HG03280 (cell line): ENCODE data around the gene NUP133.
"Not testable (repeated sequence)": the region's sequence is repeated elsewhere in the genome, so short reads cannot be mapped to it uniquely, and the experiment has no call there.

Experiments
- ATAC-seq: cut with Tn5 transposase; IDR thresholded peaks from one replicate; pipeline ENCODE4 v1.9.1; 2021; ENCODE audit warnings: mild to moderate bottlenecking, moderate library complexity; ENCODE audit not compliant: unreplicated experiment

Gene NUP133

DNA sequence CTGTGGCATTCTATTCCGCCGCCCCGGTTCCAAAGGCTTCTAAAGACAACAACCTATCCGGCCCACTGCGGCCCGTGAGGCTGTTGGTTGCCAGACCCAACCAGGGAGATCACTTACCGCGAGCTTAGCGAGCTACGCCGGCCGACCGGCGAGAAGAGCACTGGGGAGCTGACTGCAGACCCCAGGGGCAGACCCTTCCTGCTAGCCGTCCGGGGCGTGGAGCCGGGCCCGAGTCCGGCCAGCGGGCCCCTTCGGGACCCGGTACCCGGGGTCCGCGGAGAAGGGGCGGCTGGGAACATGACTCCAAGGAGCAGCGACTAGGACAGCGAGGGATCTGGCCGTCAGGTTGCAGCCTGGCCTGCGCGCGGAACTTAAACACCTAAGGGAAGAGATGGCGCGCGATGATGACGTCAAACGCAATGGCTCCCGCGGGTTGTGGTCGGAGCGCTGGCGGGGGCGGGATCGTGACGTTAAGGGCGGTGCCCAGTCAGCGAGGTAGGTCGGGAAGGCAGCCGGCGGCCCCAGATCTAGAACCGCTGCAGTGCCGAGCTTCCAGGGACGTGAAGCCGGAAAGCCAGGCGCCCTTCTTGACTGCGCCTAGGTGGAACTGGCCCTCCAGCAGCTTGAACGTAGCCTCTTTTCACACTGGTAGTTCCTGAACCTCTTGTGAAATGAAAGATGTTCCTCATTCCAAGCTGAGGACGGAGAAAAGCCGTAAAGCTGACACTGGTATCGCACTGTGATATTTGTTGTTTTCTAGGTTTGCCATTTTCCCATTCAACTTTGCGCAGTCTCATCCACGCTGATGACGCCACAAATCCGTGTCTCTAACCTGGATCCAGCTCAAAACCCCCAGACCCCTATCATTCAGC, at the start of gene NUP133:
NUP133 (minus strand) TSS at position 391 of the 872 bp plus-strand sequence; CDS start at position 299, 92 bp downstream.
- peak; percentile 96 for ATAC-seq

DNA sequence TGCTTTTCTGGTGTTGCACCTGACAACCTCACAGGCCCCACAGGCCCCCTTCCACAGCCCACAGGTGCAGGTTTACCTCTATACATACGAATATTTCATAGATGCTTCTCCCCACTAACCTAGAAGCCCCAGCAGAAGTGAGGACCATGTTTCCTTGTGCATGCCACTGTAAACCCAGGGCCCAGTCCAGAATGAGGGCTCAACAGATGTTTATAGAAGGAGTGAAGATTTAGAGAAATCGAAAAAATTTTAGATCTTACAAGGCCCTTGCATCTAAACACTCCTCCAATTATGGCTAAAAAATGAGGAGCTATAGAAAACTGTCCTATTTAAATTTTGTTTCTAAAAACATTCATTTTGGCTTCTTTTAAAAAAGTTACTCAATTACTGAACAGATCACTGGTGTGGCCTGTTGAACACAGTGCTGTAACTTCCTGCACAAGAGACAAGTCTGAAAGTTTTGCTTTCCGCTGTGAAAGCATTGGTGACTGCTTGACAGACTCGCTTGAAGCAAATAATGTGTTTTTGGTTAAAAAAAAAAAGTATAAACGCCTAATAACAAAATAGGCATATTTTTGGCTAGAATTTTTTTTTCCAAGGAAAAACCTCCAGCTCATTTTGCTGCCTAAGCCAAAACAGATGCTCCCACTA, 49.2 kb upstream of the NUP133 start:
- ATAC-seq, result no peak

DNA sequence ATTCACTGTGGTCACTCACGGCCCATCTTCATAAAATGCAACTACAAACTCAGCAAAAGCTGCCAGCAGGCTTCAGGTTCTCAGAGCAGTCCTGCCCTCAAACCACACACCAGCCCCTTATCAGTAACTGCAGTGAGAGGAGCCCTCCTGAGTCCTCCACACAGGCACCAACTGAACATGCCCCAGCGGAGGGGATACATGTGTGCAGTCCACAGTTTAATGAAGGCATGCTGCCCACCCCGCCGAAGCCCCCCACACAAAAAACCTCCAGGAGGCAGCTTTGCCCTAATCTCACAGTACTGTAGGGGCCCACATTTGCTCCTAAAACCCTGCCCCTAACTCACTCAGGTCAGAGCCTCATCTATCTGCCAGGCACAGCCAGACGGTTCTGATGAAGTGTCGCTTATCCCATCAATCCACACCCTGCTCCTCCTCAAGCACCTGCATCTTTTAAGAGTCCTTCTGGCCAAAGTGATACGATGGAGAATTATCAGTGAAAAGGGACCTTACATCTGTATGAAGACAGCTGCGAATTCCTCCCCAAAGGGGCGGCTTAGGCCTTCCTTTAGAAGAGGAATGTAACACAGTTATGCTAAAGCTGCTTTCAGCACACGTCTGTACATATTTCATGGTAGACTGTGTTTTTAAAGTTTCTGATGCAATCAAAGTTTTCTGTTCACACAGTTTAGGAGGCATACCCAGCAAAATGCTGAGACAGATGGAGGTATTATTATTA, 46.9 kb upstream of the NUP133 start:
- no peak for ATAC-seq

DNA sequence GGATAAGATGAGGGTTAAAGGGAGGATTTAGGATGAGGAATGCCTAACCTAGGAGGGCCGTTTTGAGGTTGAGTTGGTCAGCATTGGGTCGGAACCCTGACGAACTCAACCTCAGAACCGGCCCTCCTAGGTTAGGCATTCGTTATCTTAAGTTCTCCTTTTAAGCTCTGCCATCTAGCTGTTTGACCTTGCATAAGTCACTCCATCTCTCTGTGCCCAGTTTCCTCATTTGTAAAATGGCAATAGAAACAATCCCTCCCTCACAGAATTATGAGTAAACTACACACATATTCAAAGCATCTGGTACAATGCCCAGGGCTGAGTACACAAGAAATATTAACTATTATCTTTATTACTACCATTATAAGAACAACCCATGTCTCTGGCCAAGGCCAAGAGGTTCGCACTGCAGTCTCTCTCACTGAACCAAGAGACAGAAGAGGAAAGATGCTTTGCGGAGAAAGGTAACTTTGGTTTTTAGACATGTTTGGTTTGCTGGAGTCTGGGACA, 45.5 kb upstream of the NUP133 start:
- ATAC-seq, result no peak

DNA sequence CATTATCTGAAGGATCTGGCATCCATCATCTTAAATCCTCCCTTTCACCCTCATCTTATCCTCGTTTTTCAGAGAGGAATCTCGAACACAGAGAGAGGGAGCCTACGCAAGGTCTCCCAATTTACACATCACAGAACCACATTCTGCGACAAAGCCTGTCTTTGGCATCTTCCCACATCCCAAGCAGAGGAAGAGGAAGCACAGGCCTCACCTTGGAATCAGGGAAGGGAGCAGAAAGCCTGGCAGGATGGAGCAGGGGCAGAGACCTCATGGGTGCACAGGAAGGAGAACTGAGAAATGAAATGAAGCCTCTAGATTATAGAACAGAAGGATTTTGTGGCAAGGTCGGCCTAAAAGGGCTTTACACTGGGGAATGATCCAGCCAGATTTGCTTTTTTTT, 44.6 kb upstream of the NUP133 start:
- ATAC-seq, result no peak

DNA sequence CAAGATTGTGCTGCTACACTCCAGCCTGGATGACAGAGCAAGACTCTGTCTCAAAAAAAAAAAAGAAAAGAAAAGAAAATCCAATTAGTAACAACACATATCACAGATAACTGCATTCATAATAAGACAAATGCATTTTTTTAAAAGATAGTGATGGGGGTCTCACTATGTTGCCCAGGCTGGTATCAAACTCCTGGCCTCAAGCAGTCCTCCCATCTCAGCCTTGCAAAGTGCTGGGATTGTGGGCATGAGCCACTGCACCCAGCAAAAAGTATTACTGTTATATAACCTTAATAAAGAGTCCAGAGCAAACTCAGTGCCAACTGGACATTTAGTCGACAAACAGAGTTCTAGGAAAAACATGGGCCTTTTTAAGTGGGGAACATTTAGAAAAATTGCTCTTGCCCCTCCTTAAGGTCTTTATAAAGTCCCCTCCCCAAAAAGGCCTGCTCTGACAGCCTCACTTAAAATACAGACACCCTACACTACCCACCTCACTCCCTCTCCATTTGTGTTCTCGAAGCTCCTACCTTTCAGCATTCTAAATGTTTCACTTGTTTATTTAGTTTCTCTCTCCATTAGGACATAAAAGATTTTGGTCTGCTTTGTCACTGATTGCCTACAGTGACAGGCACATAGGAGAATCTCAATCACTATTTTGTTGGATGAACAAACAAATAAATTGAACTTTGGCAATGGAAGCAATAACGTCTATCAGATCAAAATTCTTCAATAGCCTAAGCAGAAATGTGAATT, 42.8 kb upstream of the NUP133 start:
- no peak for ATAC-seq

DNA sequence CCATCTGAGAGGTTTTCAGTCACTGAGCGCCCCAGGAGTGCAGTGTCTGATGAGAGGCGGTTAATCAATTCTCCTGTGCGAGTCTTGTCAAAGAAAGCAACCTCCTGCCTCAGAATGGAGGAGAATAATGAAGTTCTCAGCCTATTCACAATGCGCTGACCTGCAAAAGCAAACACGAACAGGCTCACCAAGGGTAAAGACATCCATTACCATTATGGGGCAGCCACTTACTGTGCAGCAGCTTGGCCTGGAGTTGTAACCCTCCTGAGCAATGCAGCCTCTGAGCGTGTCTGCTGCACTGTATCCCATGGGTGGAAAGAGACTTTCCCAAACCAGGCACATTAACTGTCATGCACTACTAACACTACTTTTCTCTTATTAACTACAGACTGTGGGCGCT, 39.4 kb upstream of the NUP133 start:
- ATAC-seq, result no peak

DNA sequence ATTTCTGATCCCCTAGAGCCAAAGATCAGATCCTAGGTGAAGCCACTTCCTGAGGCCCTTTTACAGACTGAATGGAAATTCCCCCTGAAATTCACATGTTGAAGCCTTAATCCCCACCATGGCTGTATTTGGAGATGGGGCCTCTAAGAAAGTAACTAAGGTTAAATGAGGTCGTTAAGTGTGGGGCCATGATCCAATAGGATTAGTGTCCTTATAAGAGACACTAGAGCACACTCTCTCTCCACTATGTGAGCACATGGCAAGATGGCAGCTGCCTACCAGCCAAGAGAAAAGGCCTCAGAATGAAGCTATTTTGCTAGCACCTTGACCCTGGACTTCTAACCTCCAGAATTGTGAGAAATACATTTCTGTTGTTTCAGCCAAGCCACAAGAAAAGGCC, 36.4 kb upstream of the NUP133 start:
- no peak for ATAC-seq

DNA sequence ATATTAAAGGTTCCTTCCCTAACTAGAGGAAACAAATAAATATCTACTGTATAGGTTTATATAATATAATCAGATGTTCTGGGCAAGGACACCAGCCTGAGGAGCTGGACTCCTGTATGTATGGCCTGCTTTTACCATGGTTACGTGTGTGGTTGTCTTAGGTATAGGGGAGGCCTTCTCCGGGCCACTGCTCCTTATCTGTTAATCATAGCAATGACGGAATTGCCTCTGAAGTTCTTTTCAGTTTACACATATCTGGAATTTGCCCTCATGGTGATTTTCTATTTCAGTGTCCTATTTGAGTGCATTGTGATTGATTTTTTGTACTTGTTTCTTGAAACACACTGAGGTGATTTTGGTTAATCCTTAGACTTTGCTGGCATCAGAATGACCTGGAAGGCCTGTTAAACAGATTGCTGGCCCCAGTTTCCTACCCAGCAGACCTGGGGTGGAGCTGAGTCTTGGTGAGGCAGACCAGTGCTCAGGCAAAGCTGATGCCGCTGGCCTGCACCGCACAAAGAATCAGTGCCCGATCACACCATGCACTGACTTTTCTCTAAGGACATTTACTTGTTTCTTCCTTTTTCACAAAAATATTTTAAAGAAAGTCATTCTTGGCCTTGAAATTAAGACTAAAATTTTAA, 31.8 kb upstream of the NUP133 start:
- ATAC-seq, result no peak

DNA sequence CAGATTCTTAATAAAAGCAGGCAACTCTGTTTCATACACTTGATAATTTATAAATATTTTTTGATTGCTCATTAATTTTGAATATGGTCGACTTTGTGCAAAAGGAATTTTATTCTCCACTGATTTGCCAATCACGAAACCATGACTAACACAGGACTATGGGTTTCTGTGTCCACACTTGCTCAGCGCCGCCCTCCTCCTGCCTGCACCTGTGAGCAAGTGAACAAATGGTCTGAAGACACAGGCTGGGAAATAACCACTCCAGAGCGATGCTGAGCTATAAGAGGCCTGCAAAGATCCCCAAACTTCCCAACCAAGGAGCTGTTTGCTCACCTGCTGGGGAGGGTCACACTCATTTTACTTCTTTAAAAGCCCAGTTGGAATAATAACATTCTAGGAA, 30.8 kb upstream of the NUP133 start:
- no peak for ATAC-seq

DNA sequence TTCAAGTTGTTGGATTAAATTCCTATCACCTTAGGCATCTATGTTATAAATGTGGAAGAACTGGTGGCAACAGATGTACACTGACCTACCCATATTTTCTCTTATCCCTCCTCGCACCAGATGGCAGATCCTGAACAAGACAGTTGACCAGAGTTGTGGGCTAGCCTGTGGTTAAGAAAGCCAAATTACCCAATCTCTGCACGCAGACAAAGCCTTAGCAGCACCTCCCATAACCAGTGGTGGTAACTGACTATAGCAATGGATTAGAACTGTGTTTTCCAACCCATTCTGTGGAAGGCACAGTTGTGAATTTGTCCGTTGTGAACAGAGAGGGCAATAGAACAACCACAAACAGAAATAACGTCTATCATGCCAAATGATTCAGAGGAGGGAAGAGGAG, 29.8 kb upstream of the NUP133 start:
- ATAC-seq, result no peak

DNA sequence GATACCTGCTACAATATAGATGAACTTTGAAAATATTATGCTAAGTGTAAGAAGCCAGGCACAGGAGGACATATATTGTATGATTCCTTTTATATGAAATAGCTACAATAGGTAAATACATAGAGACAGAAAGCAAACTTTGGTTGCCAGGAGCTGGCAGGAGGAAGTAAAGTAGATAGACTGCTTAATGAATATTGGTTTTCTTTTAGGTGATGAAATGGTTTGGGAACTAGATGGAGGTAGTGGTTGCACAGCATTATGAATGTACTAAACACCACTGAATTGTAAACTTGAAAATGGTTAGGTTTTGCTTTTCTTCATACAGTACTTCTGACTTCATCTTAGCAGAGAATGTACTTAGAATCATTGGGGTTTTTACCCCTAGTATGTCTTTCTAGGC, 28.8 kb upstream of the NUP133 start:
- no peak for ATAC-seq

DNA sequence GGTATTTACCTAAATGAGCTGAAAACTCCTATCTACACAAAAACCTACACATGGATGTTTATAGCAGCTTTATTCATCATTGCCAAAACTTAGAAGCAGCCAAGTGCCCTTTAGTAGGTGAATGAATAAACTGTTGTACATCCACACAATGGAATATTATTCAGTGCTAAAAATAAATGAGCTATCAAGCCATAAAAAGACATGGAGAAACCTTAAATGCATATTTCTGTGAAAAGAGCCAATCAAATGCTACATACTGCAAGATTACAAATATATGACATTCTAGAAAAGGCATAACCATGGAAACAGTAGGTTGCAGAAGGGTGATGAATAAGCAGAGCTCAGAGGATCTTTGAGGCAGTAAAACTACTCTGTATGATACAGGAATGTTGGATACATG, 27.1 kb upstream of the NUP133 start:
- ATAC-seq, result no peak

DNA sequence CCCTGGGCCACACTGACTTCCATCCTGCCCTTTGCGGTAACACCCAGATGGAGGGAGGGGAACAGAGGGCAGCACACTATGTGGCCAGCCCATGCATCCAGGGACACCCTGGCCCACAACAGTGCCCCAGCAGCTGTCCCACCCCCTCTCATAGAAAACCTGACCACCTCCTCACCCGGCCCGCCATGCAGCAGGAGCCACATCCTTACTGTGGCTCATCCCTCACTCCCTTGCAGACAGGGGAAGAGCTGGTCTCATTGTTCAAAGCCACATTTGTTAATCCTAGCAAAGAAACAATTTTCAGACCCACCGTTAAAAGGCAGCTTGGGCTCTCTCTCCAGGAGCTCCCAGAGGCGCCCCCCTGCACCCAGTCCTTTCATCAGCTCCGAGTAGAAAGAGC, 23.2 kb upstream of the NUP133 start:
- ATAC-seq, result no peak

DNA sequence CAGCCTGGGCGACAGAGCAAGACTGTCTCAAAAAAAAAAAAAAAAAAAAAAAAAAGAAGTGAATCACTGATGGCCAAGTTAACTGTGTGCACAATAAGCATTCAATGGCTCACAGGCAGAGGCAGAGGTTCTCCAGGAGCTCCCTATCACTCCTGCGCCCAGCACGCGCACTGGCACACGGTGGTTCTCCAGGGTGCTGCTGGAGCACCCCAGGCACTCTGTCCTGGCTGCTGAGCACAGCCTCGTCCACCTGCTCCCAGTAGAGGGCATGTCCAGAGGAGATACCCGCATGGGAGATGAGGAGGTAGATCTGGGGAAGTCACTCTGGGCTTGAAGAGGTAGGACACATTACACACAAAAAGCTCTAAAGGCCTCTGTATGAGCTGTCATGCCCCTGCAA, 21.5 kb upstream of the NUP133 start:
- ATAC-seq, result no peak

DNA sequence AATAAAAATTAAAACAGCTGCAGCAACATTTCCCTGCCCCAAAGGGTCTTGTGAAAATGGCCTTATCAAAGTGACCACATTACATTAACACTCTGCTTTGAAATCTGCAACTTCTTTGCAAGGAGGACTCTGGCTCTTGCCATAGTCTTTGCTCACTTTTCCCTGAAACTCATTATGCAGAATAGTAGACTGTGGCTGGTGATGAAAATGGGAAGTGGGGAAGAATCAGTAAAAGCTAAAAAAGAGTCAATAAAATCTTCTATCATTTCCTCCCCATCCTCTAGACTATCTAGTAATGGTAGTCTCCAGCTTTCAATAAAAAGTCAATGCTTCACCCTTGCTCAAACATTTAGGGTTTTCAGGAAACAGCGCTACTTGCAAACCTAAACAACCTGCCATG, 18.6 kb upstream of the NUP133 start:
- ATAC-seq, result no peak

DNA sequence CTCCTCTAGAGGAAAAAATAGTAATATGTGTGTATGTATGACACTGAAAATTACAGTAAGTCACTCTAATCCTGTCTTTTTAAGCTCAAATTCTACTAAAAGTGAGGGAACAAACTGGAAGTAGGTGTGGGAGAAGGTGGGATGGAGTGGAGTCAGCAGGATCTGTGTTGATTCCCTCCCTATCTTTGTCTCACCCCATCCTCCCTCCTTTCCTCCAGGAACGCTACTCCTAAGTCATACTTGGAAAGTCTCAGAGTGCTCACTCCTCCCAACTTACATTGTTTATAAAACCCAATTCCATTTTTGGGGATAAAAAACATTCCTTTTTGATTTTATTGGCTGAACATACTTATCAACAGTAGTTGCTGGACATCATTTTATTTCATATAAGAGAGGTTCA, 14.9 kb upstream of the NUP133 start:
- no peak for ATAC-seq

DNA sequence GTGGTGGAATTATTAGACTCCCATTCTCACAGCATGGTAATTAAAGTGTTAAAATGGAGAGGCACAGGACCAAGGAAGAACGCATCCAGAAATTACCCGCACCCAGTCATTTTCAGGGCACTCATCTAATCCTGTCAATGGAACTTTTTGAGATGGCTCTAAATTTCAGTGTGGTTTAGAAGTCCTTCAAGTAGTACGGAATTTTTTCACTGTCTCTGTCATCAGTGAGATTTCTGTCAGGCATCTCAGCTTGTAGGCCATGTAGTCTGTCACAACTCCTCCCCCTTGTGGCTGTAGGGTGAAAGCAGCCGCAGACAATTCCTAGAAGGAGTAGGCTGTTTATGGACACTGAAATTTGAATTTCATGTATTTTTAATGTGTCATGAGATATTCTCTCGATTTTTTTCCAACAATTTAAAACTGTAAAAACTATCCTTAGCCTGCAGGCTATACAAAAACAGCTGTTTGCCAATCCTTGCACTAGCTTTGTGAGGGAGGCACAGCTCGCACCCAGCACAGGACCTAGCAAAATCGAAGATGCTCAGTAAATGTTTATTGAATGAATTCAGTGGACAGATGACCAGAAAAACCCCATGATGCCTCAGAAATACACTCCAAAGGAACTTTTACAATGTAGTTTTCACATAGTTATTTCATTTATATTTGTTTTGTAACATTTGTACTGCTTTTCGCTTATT, 6.6 kb upstream of the NUP133 start:
- peak; percentile 55 for ATAC-seq

DNA sequence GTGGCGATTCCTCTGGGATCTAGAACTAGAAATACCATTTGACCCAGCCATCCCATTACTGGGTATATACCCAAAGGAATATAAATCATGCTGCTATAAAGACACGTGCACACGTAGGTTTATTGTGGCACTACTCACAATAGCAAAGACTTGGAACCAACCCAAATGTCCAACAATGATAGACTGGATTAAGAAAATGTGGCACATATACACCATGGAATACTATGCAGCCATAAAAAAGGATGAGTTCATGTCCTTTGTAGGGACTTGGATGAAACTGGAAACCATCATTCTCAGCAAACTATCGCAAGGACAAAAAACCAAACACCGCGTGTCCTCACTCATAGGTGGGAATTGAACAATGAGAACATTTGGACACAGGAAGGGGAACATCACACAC, 3.5 kb upstream of the NUP133 start:
- ATAC-seq, result not testable (repeated sequence)

DNA sequence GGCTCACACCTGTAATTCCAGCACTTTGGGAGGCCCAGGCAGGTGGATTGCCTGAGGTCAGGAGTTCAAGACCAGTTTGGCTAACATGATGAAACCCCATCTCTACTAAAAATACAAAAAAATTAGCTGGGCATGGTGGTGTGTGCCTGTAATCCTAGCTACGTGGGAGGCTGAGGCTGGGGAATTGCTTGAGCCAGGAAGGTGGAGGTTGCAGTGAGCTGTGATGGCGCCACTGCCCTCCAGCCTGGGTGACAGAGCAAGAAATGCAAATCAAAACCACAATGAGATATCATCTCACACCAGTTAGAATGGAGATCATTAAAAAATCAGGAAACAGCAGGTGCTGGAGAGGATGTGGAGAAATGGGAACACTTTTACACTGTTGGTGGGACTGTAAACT, 3.1 kb upstream of the NUP133 start:
- not testable (repeated sequence) for ATAC-seq
